HepG2 (cell line): ENCODE results near the gene AAMP. TPM values are rescaled to one million over a fixed set of nuclear protein-coding genes. Genes with fewer than 3 reads are reported as not detected.
A peak's percentile ranks its signal among the peaks of the same experiment; 100 is the strongest.

Experiments used
- AGO2 ChIP-seq: fragments of 200-400 bp; formaldehyde crosslinking; optimal IDR thresholded peaks from 2 replicates; pipeline ENCODE3; 2017; ENCODE audit warnings: mild to moderate bottlenecking, low read depth, low read length, moderate library complexity
- FIP1L1 ChIP-seq: fragments of 200-400 bp; formaldehyde crosslinking; IDR thresholded peaks from 2 replicates; pipeline ENCODE4 v1.6.1; 2018; ENCODE audit warnings: low read depth, mild to moderate bottlenecking, low read length, moderate library complexity, borderline replicate concordance; ENCODE audit not compliant: insufficient read depth
- FOXA1 ChIP-seq, 2 experiments: fragments of 450-650 bp in 1 of 2; sonication (generic) in 1 of 2; formaldehyde crosslinking in 1 of 2; IDR thresholded peaks; 2 replicates each; pipeline versions ENCODE4 v1.4.0 to v1.6.1; 2016 to 2020; ENCODE audit warnings: missing genetic modification reagents in 1 of 2
- FOXP1 ChIP-seq, 2 experiments: fragments of 450-650 bp in 1 of 2; IDR thresholded peaks; 2 replicates each; pipeline ENCODE4 v1.6.1; 2017 to 2018; ENCODE audit warnings: antibody characterized with exemption in 1 of 2
- HOXA9 ChIP-seq: sonication (generic); formaldehyde crosslinking; IDR thresholded peaks from 2 replicates; pipeline ENCODE4 v1.8.1; 2022; ENCODE audit warnings: missing genetic modification reagents, mild to moderate bottlenecking, moderate library complexity, borderline replicate concordance
- NR2F2 ChIP-seq: IDR thresholded peaks from 2 replicates; pipeline ENCODE4 v1.6.1; 2012; ENCODE audit warnings: low read depth, inconsistent platforms, borderline replicate concordance
- SMAD3 ChIP-seq: sonication (generic); formaldehyde crosslinking; IDR thresholded peaks from 2 replicates; pipeline ENCODE4 v1.4.0; 2020; ENCODE audit warnings: missing genetic modification reagents
- SRSF9 ChIP-seq: fragments of 200-400 bp; formaldehyde crosslinking; IDR thresholded peaks from 2 replicates; pipeline ENCODE4 v1.6.1; 2018; ENCODE audit warnings: borderline replicate concordance, mild to moderate bottlenecking, low read depth, low read length; ENCODE audit not compliant: insufficient read depth, poor library complexity, severe bottlenecking
- ZNF205 ChIP-seq: IDR thresholded peaks from 2 replicates; pipeline ENCODE4 v1.6.1; 2018; ENCODE audit warnings: missing biosample characterization, missing genetic modification reagents
- ZNF292 ChIP-seq: sonication (generic); formaldehyde crosslinking; IDR thresholded peaks from 2 replicates; pipeline ENCODE4 v1.8.1; 2022; ENCODE audit warnings: mild to moderate bottlenecking, low read depth, missing genetic modification reagents, borderline replicate concordance
- ZNF879 ChIP-seq: sonication (generic); formaldehyde crosslinking; IDR thresholded peaks from 2 replicates; pipeline ENCODE4 v1.8.1; 2023; ENCODE audit warnings: missing genetic modification reagents
- ZSCAN21 ChIP-seq: sonication (generic); formaldehyde crosslinking; IDR thresholded peaks from 2 replicates; pipeline ENCODE4 v1.8.0; 2022; ENCODE audit warnings: mild to moderate bottlenecking, missing genetic modification reagents, moderate library complexity, borderline replicate concordance
- polyA plus RNA-seq, 8 experiments: library from polyadenylated mRNA; depleted of rRNA in 3 of 8; stranded (reverse) in 7 of 8; unstranded in 1 of 8; fragments of >200 nt; fragmentation: Illumina TruSeq in 4 of 8; extraction: Trizol in 4 of 8; gene quantifications; 2 replicates each; pipeline versions ENCODE4 v1.2.1 to v1.2.3, GENCODE V29; 2011 to 2016; ENCODE audit warnings: low read depth in 4 of 8, missing spikeins in 1 of 8, mixed read lengths in 1 of 8; ENCODE audit not compliant: insufficient read depth in 1 of 8
- total RNA-seq, 5 experiments: library from RNA; depleted of rRNA; stranded (reverse); fragments of >200 nt; fragmentation: Illumina TruSeq; extraction: Trizol; gene quantifications; 2 replicates each; pipeline ENCODE4 v1.2.3, GENCODE V29; 2016; ENCODE audit warnings: low read depth in 1 of 5
- TF ChIP-seq, protein P1 (sequence below): sonication (generic); formaldehyde crosslinking; IDR thresholded peaks from 2 replicates; pipeline ENCODE4 v1.4.0; 2020; ENCODE audit warnings: missing genetic modification reagents, mild to moderate bottlenecking, borderline replicate concordance
- TF ChIP-seq, protein P2 (sequence below): IDR thresholded peaks from 2 replicates; pipeline ENCODE4 v1.6.1; 2016; ENCODE audit warnings: control low read depth
- TF ChIP-seq, protein P3 (sequence below): sonication (generic); formaldehyde crosslinking; conservative IDR thresholded peaks from 2 replicates; pipeline ENCODE4 v1.4.0; 2020; ENCODE audit warnings: mild to moderate bottlenecking, missing genetic modification reagents, moderate library complexity
- TF ChIP-seq, protein P4 (sequence below): sonication (generic); formaldehyde crosslinking; IDR thresholded peaks from 2 replicates; pipeline ENCODE4 v1.5.1; 2020; ENCODE audit warnings: mild to moderate bottlenecking, missing genetic modification reagents, moderate library complexity

Gene AAMP
- total and polyA plus RNA-seq, 2 of the 13 experiments (the other 11 are each of a cell fraction or from before 2014, with no cell fraction given): 110 to 186 TPM

DNA sequence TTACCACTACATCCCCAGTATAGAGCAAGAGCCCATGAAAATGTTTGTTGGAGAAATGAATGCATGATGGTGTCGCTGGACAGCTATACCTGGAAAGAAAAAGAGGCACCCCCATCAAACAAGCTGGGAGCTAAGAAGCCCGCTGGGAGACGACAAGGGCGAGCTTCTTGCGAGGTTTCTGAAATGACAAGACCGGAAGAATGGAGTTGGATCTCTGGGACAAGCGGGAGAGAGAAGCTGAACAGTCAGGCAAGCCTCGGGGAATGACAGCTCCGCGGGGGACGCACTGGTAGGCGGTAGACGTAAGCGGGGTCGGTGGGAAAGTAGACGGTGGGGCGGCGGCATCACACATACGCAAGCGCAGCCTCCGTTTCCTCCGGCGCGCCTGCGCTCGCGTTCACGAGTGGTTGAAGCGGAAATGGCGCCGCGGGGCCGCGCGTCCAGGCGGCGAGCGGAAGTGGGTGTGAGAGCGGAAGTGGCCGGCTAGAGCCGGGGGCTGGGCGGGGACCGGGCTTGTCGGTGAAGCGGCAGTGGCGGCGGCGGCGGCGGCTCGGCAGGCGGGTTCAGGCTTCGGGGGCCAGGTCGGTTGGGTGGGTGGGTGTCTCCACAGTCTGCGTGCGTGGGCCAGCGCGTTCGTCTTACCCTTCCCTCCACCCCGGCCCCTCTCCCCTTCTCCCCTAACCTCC lies 53.1 kb downstream of the AAMP start, which contains the start of gene ARPC2 (continued):
- no peak for TF ChIP-seq NR2F2
- TF ChIP-seq, protein P1, sequence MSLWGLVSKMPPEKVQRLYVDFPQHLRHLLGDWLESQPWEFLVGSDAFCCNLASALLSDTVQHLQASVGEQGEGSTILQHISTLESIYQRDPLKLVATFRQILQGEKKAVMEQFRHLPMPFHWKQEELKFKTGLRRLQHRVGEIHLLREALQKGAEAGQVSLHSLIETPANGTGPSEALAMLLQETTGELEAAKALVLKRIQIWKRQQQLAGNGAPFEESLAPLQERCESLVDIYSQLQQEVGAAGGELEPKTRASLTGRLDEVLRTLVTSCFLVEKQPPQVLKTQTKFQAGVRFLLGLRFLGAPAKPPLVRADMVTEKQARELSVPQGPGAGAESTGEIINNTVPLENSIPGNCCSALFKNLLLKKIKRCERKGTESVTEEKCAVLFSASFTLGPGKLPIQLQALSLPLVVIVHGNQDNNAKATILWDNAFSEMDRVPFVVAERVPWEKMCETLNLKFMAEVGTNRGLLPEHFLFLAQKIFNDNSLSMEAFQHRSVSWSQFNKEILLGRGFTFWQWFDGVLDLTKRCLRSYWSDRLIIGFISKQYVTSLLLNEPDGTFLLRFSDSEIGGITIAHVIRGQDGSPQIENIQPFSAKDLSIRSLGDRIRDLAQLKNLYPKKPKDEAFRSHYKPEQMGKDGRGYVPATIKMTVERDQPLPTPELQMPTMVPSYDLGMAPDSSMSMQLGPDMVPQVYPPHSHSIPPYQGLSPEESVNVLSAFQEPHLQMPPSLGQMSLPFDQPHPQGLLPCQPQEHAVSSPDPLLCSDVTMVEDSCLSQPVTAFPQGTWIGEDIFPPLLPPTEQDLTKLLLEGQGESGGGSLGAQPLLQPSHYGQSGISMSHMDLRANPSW: 0 out of 2 replicates have a peak, but pooled peaks have one; percentile 30
- TF ChIP-seq FOXP1 (IDR thresholded peaks at IDR 0.05): no peak
- no peak for TF ChIP-seq FOXP1 (CRISPR knock-in tag; IDR thresholded peaks at IDR 0.05)
- TF ChIP-seq, protein P2, sequence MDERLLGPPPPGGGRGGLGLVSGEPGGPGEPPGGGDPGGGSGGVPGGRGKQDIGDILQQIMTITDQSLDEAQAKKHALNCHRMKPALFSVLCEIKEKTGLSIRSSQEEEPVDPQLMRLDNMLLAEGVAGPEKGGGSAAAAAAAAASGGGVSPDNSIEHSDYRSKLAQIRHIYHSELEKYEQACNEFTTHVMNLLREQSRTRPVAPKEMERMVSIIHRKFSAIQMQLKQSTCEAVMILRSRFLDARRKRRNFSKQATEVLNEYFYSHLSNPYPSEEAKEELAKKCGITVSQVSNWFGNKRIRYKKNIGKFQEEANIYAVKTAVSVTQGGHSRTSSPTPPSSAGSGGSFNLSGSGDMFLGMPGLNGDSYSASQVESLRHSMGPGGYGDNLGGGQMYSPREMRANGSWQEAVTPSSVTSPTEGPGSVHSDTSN: no peak
- no peak; the same call in 1 of the 2 replicates for TF ChIP-seq ZNF292
- TF ChIP-seq HOXA9 (CRISPR knock-in tag): no peak
- TF ChIP-seq, protein P3, sequence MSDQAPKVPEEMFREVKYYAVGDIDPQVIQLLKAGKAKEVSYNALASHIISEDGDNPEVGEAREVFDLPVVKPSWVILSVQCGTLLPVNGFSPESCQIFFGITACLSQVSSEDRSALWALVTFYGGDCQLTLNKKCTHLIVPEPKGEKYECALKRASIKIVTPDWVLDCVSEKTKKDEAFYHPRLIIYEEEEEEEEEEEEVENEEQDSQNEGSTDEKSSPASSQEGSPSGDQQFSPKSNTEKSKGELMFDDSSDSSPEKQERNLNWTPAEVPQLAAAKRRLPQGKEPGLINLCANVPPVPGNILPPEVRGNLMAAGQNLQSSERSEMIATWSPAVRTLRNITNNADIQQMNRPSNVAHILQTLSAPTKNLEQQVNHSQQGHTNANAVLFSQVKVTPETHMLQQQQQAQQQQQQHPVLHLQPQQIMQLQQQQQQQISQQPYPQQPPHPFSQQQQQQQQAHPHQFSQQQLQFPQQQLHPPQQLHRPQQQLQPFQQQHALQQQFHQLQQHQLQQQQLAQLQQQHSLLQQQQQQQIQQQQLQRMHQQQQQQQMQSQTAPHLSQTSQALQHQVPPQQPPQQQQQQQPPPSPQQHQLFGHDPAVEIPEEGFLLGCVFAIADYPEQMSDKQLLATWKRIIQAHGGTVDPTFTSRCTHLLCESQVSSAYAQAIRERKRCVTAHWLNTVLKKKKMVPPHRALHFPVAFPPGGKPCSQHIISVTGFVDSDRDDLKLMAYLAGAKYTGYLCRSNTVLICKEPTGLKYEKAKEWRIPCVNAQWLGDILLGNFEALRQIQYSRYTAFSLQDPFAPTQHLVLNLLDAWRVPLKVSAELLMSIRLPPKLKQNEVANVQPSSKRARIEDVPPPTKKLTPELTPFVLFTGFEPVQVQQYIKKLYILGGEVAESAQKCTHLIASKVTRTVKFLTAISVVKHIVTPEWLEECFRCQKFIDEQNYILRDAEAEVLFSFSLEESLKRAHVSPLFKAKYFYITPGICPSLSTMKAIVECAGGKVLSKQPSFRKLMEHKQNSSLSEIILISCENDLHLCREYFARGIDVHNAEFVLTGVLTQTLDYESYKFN (CRISPR knock-in tag): peak; percentile 57
- no peak for TF ChIP-seq AGO2
- TF ChIP-seq, protein P4, sequence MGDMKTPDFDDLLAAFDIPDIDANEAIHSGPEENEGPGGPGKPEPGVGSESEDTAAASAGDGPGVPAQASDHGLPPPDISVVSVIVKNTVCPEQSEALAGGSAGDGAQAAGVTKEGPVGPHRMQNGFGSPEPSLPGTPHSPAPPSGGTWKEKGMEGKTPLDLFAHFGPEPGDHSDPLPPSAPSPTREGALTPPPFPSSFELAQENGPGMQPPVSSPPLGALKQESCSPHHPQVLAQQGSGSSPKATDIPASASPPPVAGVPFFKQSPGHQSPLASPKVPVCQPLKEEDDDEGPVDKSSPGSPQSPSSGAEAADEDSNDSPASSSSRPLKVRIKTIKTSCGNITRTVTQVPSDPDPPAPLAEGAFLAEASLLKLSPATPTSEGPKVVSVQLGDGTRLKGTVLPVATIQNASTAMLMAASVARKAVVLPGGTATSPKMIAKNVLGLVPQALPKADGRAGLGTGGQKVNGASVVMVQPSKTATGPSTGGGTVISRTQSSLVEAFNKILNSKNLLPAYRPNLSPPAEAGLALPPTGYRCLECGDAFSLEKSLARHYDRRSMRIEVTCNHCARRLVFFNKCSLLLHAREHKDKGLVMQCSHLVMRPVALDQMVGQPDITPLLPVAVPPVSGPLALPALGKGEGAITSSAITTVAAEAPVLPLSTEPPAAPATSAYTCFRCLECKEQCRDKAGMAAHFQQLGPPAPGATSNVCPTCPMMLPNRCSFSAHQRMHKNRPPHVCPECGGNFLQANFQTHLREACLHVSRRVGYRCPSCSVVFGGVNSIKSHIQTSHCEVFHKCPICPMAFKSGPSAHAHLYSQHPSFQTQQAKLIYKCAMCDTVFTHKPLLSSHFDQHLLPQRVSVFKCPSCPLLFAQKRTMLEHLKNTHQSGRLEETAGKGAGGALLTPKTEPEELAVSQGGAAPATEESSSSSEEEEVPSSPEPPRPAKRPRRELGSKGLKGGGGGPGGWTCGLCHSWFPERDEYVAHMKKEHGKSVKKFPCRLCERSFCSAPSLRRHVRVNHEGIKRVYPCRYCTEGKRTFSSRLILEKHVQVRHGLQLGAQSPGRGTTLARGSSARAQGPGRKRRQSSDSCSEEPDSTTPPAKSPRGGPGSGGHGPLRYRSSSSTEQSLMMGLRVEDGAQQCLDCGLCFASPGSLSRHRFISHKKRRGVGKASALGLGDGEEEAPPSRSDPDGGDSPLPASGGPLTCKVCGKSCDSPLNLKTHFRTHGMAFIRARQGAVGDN (CRISPR knock-in tag): peak; percentile 88
- TF ChIP-seq ZSCAN21 (CRISPR knock-in tag): no peak
- peak; percentile 81 for TF ChIP-seq ZNF205 (CRISPR knock-in tag)
- no peak for TF ChIP-seq ZNF879 (CRISPR knock-in tag)
- TF ChIP-seq SMAD3 (CRISPR knock-in tag): peak; percentile 42; the same call in 1 of the 2 replicates
- no peak for TF ChIP-seq FOXA1 (IDR thresholded peaks at IDR 0.05)
- TF ChIP-seq FOXA1 (CRISPR knock-in tag; IDR thresholded peaks at IDR 0.05): peak; percentile 42
- TF ChIP-seq SRSF9: no peak
- TF ChIP-seq FIP1L1: peak; percentile 88; the same call in 1 of the 2 replicates
